Measurements from ENCODE around the gene RHOH.

The RHOH gene

DNA sequence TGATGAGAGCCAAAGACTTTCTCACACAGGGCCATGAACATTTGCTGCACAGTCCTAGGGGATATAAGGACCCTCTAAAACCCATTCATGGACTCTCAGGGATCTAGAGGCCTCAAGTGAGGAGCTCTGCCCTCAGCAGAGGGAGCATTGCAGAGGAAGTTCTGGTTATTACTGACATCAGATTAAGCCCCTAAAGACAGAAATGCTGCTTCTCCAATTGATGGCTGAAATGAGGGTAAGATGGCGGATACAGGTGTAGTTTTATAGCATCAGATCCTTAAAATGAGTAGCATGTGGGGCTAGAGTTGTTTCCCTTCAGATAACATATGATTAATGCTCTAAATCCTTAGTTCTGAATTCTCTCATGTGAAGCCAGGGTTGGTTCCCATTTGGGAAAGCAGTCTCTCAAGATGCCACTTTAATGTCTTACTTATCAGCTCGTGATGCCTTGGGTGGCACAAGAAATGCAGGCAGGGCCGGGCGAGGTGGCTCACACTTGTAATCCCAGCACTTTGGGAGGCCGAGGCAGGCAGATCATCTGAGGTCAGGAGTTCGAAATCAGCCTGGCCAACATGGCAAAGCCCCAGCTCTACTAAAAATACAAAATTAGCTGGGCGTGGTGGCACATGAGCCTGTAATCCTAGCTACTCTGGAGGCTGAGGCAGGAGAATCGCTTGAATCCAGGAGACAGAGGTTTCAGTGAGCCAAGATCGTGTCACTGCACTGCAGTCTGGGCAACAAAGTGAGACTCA lies 7.9 kb downstream of the RHOH start:
- no peak for DNase-seq (ENCODE audit: extremely low read depth in 1 of 2, low read depth in 1 of 2)

DNA sequence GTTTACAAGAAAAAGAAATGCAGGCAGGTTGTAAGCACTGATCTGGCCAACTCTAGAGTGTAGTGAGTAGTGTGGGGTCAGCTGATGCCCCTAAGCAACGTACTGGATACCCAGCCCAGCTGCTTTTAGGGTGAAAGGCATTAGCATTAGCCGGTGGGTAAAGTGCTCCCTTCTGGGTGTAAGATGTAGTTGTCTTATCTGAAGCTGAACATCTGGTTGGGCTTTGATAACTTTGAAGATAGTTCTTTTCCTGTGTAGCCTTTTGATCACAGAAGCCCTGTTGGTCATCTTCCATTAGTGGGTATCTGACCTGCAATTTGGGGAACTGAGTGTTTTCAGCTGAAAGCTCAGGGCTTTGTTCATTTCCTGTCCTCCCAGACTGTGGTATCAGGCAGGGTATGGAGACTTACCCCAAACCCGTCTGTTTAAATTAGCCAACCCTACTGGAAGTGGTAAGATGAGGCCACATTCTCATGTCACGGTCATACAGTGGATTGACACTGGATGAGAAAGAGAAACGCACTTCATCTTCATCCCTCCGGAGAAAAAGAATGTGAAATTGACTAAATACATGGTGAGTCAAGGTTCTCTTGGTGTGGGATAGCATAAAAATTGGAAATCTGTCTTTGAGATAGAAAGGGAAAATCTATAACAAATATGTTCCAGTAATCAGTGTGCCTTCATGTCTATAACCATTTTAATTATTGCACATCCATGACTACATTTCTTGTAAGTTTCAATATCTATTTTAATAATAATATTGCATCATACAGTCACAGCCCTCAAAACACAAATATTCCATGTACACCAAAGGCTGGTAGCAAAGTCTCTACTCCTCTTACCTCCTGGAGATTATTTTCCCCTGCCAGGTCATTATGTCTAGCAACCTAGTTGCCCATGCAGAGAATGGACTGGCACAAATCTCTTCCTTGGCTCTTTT lies 8.7 kb downstream of the RHOH start:
- no peak for DNase-seq (ENCODE audit: extremely low read depth in 1 of 2, low read depth in 1 of 2)

DNA sequence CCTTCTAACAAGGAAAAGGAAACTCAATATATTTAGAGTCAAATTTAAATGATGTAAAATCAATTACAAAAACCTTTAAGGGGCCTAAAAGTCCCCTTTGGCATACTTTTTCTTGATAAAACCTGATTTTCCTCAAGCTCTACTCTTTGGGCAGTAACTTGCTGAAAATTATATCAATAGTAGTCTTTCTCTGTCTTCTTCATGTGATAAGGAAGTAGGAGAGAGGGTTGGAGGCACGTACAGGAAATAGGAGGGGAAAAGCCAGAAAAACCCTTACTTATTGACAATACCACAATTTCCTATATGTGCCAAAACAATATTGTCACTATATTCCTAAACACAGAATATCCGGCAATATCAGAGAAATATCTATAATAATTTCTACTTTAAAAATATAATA lies 9.6 kb downstream of the RHOH start:
- no peak for DNase-seq (ENCODE audit: extremely low read depth in 1 of 2, low read depth in 1 of 2)

DNA sequence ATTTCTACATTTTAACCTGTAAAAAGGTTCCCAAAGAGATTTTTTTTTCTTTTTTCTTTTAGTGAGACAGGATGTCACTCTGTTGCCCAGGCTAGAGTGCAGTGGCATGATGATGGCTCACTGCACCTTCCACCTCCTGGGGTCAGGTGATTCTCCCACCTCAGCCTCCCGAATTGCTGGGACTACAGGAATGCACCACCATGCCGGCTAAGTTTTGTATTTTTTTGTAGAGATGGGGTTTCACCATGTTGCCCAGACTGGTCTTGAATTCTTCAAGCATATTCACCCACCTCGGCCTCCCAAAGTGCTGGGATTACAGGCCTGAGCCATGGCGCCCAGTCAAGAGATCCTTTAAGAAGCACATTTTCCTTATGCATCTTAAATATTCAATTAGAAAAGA lies 12.6 kb downstream of the RHOH start:
- no peak for DNase-seq (ENCODE audit: extremely low read depth in 1 of 2, low read depth in 1 of 2)

DNA sequence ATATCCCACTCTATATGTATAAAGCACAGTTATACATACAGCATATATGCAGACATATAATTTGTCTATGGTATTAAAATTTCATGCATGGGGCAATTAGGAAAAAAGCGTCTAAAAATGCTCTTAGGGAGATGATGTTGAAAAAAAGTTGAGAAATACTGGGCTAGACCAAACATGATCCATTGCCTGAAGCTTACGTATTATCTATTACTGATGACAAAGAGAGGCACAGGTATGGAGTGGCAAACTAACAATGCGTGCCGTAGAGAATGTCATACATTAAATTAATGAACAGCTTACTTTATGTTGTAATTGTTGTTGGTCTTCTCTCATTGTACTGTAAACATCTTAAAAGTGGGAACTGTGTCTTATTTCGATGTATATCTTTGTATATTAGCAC lies 13.9 kb downstream of the RHOH start:
- DNase-seq (ENCODE audit: extremely low read depth in 1 of 2, low read depth in 1 of 2) = no peak

DNA sequence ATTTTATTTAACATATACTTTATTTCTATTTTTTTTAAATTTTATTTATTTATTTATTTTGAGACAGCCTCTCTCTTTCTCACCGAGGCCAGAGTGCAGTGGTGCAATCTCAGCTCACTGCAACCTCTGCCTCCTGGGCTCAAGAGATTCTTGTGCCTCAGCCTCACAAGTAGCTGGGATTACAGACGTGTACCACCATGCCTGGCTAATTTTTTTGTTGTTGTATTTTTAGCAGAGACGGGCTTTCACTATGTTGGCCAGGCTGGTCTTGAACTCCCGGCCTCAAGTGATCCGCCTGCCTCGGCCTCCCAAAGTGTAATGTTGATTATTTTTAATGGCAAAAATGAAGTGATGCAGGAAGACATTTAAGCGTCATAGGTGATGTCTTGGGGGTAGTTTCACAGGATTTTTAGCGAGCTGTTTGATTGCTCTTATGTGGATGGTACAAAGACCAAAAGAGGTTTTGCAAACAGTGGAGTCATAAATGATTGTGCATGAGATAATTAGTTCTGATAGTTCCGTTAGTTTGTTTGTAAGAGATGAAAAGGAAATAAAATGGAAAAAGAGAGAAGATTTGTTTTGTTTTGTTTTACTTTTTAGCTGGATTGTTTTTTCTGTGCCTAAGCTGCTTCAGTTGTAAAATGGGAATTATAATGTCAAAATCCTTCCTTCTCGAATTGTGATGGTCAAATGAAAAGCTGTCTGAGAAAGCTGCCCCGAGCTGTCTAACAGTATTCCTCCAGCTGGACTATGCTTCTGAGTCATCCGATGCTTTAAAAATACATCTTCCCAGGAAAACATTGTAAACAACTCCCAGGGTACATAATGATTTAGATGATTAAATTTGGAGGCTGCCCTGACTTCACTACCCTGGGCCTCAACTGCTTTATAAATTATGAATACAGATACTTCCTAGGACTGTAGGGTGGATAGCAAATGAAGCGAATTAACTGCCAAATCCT lies 14.7 kb downstream of the RHOH start:
- no peak for DNase-seq (ENCODE audit: extremely low read depth in 1 of 2, low read depth in 1 of 2)

DNA sequence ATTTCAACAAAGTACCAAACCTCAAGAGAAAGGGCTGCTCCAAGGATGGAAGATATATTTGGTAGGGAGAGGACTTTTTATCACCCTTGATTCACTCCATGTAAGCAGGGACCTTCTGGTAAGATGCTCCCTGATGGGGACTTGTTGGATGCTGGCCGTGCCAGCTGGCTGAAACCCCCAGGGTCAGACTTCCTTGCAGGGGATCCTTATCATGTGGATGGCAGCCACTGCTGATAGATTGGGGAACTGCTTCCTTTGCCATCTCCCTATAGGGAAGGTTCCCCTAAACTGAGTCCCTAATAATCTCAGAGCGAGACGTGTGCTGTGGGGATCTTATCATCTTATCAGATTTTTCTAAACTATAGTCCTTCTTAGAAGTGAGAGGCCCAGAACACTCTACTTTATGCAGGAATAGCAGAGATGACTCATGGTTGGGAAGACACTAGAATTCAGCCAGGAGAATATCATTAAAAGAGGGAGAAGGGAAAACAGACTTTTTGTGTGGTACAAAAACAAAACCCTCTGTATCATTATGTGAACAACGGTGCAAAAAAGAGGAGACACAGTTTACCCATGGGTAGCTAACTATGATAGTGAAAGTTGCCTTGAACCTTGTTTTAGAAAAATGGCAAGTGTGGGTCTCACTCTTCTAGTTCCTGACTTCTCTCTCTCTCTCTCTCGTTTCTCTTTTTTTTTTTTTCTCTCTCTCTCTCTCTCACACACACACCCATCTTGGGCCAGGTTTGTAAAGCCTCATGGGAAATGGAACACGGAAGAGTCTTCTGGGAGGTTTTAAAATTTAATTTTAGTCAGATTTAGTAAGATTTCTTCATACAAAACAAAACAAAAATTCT lies 16.1 kb downstream of the RHOH start:
- no peak for DNase-seq (ENCODE audit: extremely low read depth in 1 of 2, low read depth in 1 of 2)

DNA sequence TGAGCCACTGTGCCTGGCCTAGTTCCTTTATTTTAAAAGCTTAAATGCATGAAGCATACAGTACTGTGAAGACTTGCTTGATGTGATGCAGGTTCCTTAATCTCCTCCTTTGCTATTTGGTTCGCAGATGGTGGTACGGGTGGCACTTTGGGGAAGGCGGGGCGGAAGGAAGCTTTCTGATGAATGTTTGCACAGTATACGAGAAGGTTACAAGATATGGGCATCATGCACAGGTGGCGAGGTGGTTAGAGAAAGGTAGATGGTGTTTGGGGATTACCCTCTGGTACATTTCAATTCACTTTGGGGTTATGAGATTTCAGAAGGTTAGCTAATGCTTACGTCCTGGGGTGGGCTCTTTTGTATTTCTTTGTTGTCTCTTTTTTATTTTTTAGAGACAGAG lies 17.2 kb downstream of the RHOH start:
- DNase-seq (ENCODE audit: extremely low read depth in 1 of 2, low read depth in 1 of 2) = no peak

DNA sequence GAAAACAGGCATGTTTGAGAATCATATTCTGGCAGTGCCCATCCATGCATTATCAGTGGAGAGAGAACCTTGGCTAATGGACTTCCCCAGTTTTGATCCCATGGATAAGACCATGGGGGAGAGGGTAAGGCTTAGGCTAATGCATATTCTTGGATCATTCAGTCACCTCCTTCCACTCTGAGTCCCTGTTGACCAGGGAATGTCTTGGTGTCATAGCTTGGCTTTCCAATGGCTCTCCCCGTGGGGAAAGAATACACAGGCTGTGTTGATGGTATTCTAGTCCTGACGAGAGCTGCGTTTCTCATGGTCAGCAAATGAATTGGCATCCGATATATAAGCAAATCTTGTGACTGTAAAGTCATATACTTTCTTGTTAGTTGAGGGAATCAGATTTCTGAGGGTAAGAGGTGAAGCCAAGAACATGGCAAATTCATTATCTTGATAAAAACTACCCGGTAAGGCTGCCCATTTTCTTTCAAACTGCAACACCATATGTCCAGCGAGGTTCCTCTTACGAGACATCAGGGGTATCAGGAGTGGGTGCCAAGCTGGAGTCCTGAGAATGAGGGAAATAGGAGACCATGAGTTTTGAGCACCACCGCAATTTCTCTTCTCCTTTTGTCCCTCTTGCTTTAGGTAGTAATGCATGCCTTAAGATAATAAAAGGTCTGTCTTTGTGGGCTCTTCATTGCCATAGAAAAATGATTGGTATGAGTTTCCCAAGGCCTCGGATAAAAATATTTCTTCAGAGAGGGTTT lies 18.0 kb downstream of the RHOH start:
- no peak for DNase-seq (ENCODE audit: extremely low read depth in 1 of 2, low read depth in 1 of 2)

DNA sequence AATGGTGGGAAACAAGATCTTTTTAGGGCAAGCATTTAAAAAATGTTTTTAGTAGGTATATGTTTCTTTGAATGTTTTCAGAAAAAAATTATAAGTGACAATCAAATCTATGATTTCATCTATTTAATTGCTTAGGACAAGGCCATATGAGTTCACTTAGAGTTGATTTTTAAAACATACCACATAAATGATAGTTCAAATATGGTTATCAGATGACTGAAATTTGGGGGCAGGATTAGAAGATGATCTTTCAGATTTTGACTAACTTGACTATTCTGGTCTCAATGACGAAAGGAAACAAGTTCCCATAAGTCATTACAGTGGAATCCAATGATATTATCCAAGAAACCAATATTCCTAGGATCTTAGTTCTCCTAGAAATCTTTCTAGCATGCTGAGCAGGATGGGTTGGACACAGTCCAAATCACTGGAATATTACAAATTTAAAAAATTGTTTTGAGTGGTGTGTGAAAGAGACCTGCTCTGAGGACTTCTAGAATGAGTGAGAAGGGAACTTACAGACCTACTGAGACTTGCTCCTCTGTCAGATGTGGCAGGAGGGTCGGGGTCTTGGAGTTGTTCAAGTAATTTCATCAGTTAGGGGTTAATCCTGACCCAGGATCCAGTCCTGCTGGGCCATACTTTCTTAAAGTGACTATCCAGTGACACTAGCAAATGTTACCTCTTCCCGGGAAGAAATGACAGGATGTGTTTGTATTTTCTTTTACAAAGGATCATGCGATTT lies 20.0 kb downstream of the RHOH start:
- no peak for DNase-seq (ENCODE audit: extremely low read depth in 1 of 2, low read depth in 1 of 2)

DNA sequence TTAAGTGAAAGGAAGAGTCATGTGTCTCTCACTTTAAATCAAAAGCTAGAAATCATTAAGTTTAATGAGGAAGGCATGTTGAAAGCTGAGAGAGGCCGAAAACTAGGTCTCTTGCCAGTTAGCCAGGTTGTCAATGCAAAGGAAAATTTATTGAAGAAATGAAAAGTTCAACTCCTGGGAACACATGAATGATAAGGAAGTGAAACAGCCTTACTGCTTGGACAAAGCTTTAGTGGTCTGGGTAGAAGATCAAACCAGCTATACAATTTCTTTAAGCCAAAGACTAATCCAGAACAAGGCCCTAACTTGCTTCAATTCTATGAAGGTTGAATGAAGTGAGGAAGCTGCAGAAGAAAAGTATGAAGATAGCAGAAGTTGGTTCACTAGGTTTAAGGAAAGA lies 24.9 kb downstream of the RHOH start:
- no peak for DNase-seq (ENCODE audit: extremely low read depth in 1 of 2, low read depth in 1 of 2)

DNA sequence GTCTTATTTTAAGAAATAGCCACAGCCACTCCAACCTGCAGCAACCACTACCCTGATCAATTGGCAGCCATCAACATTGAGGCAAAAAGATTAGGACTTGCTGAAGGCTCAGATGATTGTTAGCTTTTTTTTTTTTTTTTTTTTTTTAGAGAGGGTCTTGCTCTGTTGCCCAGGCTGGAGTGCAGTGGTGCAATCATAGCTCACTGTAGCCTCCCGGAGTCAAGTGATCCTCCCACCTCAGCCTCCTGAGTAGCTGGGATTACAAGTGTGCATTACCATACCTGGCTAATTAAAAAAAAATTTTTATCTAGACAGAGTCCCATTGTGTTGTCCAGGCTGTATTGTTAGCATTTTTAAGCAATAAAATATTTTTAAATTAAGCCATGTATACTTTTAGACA lies 26.5 kb downstream of the RHOH start:
- DNase-seq (ENCODE audit: extremely low read depth in 1 of 2, low read depth in 1 of 2) = no peak

DNA sequence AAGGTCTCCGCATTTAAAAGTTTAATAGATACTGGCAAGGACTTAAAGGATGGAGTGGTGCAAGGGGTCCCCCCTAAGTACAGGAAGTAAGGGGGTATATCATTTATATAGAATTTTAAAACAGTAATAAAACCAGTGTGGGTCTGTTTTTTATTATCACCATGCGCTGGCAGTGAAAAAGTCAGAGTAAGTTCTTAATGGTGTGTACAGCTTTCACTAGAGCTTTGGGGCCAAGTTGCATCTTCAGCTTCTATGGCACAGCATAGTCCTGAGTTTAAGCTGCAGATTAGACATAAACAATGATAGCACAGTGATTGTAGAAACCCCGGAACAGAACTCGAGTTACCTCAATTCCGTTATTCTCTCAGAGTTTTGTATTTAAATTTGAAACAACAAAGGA lies 27.6 kb downstream of the RHOH start:
- no peak for DNase-seq (ENCODE audit: extremely low read depth in 1 of 2, low read depth in 1 of 2)

DNA sequence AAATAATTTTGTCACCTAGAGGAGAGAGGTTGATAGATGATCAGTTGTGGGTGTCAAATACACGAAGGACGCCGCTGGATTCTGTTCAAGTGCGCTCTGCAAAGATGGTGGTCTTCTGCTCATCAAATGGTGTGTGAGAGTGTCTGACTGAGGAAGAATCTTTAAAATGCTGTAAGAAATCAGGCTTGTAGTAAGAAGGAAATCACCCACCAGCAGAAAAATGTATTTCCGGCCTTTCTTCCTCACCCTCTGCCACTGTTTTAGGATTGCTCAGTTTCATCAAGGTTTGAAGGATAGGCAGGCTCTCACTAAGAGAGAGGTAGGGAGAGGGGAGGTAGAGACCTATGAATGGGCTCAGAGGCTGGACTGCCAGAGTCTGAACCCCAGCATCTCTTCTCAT lies 28.7 kb downstream of the RHOH start:
- DNase-seq (ENCODE audit: extremely low read depth in 1 of 2, low read depth in 1 of 2) = no peak

DNA sequence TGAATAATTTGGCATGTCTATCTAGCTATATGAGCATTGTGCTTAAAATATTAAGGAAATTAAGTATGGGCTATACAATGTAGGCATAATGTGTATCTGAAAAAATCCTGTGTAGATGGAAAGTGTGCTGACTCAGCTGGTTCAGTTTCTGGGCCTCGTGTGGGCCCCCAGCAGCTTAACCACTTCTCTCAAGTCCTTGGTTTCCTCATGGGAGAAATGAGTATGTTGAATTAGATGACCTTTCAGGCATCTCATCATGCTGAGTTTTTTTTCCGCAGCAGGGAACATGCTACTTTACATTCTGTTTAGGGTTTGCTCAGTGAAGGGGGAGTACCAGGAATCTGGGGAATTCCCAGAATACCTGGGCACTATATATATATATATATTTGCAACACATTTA lies 30.5 kb downstream of the RHOH start:
- DNase-seq (ENCODE audit: extremely low read depth in 1 of 2, low read depth in 1 of 2) = no peak

DNA sequence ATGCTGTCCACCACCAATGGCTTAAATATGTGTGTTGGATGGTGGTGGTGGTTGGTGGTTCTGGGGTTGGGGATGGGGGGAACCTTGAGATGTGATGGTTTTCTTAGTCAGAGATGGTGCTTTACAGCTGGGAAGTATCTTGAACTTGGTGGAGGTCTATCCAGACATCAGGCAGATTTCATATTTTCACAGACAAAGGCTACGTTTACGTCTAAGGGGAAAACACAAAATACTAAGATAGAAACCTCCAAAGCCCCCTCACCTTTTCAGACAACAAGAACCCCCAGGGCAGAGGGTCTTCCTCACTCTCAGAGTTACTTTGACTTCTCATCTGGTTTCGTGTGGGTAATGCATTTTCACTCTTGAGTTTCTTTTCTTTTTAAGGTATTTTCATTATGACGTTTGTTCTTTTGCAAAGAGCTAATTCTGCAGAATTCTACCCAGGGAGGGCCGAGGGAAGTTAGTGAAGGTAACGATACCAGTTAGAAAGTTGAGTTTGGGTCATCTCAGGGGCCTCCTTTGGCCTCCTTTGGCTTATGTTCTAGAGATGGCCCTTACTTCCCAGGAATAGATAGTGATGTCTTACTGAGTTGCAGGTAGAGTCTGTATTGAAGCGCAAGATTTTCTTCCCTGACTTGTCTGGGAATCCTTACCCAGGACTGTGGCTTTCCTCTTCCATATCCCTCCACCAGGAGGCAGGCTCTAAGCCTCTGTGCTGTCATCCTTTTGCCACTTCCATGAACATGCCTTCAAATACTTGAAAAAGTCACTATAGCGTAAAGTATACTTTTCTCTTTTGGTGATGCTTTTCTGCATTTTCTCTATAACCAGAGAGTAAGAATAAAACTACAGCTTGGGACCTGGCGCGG lies 31.9 kb downstream of the RHOH start:
- no peak for DNase-seq (ENCODE audit: extremely low read depth in 1 of 2, low read depth in 1 of 2)

DNA sequence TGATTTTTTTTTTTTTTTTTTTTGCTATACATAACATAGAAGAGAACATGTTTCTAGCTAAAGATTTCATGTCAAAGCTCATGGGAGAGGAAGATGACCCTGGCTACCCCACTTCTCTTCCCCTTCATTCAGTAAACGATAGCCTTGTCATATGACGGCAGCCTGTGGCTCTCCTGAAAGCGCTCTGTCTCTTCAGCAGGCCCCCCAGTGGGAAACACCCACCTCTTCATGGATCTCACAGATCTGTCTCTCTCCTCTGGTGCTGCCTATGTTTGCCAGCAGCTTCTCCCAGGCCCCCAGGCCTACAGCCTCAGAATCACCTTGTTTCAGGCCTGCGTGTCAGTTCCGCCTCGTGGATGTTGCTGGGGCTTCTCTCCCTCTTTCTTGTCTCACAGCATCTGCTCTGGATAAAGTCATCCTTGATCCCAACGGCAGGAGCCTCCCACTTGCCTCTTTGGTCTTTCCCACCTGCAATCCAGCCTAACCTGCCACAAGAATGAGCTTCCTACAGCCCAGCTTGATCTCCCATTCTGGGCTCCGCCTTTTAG lies 34.6 kb downstream of the RHOH start:
- DNase-seq (ENCODE audit: extremely low read depth in 1 of 2, low read depth in 1 of 2) = no peak

DNA sequence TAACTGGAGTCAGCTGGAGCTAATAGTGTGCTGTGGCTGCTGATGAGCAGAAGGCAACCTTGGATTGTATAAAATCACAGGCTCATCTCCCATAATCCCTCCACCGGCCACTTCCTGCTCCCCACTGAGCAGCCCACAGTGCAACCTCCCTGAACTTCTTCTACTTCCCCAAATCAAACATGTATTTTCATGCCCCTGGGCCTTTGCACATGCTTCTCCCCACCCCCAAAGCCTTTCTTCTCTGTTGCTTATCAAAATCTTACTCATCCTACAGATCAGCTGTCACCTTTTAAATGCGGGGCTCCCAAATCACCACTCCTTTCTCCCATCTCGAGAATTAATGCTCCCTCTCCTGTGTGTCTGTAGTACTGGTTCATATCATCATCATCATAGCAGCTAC lies 35.8 kb downstream of the RHOH start:
- DNase-seq (ENCODE audit: extremely low read depth in 1 of 2, low read depth in 1 of 2) = no peak

Data from stimulated activated CD8-positive, alpha-beta memory T cell treated with anti-CD3 and anti-CD28 coated beads, Interleukin-7, amount 100 ng/mL, for 48 hours (primary cell).